K562 (cell line): ENCODE data around the gene PTPN5. TPM values are rescaled to one million over a fixed set of nuclear protein-coding genes. Genes with fewer than 3 reads are reported as not detected.

Experiments used
- BRD4 ChIP-seq: fragments of 200-600 bp; sonication (generic); IDR thresholded peaks from 2 replicates; pipeline ENCODE4 v1.6.1; 2017; ENCODE audit warnings: inconsistent platforms
- FOXP1 ChIP-seq: sonication (generic); formaldehyde crosslinking; IDR thresholded peaks from 2 replicates; pipeline ENCODE4 v1.8.0; 2022; ENCODE audit warnings: mild to moderate bottlenecking, missing genetic modification reagents
- HMGN3 ChIP-seq: IDR thresholded peaks from 2 replicates; pipeline ENCODE4 v1.6.1; 2011; ENCODE audit warnings: borderline replicate concordance, low read depth, mild to moderate bottlenecking, mixed read lengths, low read length; ENCODE audit not compliant: insufficient read length; ENCODE audit errors: extremely low read depth
- HNRNPUL1 ChIP-seq: fragments of 200-400 bp; formaldehyde crosslinking; IDR thresholded peaks from 2 replicates; pipeline ENCODE4 v1.6.1; 2017; ENCODE audit warnings: low read length
- HOXB6 ChIP-seq: fragments of 250-450 bp; sonication (Bioruptor Pico); IDR thresholded peaks from 2 replicates; pipeline ENCODE4 v1.5.1; 2022; ENCODE audit warnings: mild to moderate bottlenecking, borderline replicate concordance
- MBD2 ChIP-seq: sonication (generic); IDR thresholded peaks from 2 replicates; pipeline ENCODE4 v1.6.1; 2016; ENCODE audit warnings: low read depth, borderline replicate concordance
- NR2F6 ChIP-seq: fragments of 450-650 bp; formaldehyde crosslinking; IDR thresholded peaks from 2 replicates; pipeline ENCODE4 v1.4.0; 2020; ENCODE audit warnings: mild to moderate bottlenecking
- RBM22 ChIP-seq: fragments of 200-400 bp; formaldehyde crosslinking; IDR thresholded peaks from 2 replicates; pipeline ENCODE4 v1.6.1; 2018; ENCODE audit warnings: low read length, low read depth; ENCODE audit not compliant: poor library complexity, severe bottlenecking
- RBM25 ChIP-seq: fragments of 200-400 bp; formaldehyde crosslinking; IDR thresholded peaks from 2 replicates; pipeline ENCODE4 v1.6.1; 2018; ENCODE audit warnings: low read length, low read depth, moderate library complexity; ENCODE audit not compliant: severe bottlenecking
- SMC3 ChIP-seq: conservative IDR thresholded peaks from 2 replicates; pipeline ENCODE4 v1.6.1; 2011; ENCODE audit warnings: low read depth, low read length, improper control_type of control experiment; ENCODE audit not compliant: insufficient read depth
- TBL1XR1 ChIP-seq, 2 experiments: IDR thresholded peaks; 2 replicates each; pipeline ENCODE4 v1.6.1; 2012; ENCODE audit warnings: improper control_type of control experiment in 2 of 2, low read length in 2 of 2, mild to moderate bottlenecking in 1 of 2
- ZEB2 ChIP-seq: fragments of 450-650 bp; IDR thresholded peaks from 2 replicates; pipeline ENCODE4 v1.6.1; 2016
- ZNF232 ChIP-seq: sonication (generic); formaldehyde crosslinking; IDR thresholded peaks from 2 replicates; pipeline ENCODE4 v1.8.0; 2022; ENCODE audit warnings: mild to moderate bottlenecking, missing genetic modification reagents
- ZNF507 ChIP-seq: conservative IDR thresholded peaks from 2 replicates; pipeline ENCODE4 v1.6.1; 2017; ENCODE audit warnings: missing genetic modification characterization, missing compliant biosample characterization
- polyA plus RNA-seq, 8 experiments: library from polyadenylated mRNA; depleted of rRNA in 4 of 8; stranded (reverse) in 5 of 8; unstranded in 3 of 8; fragments of >200 nt; fragmentation: Nextera tagmentation in 2 of 8; fragmentation: Illumina TruSeq in 1 of 8; extraction: Ambion mirVana in 2 of 8; extraction: Trizol in 1 of 8; gene quantifications; 2 replicates each; pipeline versions ENCODE4 v1.2.1 to v1.2.3, GENCODE V29; 2011 to 2014; ENCODE audit warnings: inconsistent platforms in 1 of 8, missing spikeins in 1 of 8
- total RNA-seq, 7 experiments: library from RNA; depleted of rRNA in 6 of 7; stranded (reverse); fragments of >200 nt in 6 of 7; fragmentation: Illumina TruSeq in 2 of 7; extraction: Trizol in 2 of 7; gene quantifications; 2 replicates each; pipeline versions ENCODE4 v1.2.1 to v1.2.3, GENCODE V29; 2011 to 2021; ENCODE audit warnings: low replicate concordance in 1 of 7
- TF ChIP-seq, protein P1 (sequence below): sonication (generic); formaldehyde crosslinking; IDR thresholded peaks from 2 replicates; pipeline ENCODE4 v1.8.1; 2023; ENCODE audit warnings: mild to moderate bottlenecking, missing genetic modification reagents, moderate library complexity
- TF ChIP-seq, protein P2 (sequence below): fragments of 450-650 bp; formaldehyde crosslinking; IDR thresholded peaks from 2 replicates; pipeline ENCODE4 v1.4.0; 2020; ENCODE audit warnings: mild to moderate bottlenecking, mixed read lengths
- TF ChIP-seq, protein P3 (sequence below), 3 experiments: fragments of 200-800 bp in 1 of 3; fragments of 250-450 bp in 1 of 3; fragments of 450-650 bp in 1 of 3; sonication (Bioruptor Pico) in 1 of 3; sonication (Bioruptor generic) in 1 of 3; formaldehyde crosslinking in 1 of 3; IDR thresholded peaks; 2 replicates each; pipeline versions ENCODE4 v1.6.1 to v1.8.0; 2016 to 2022; ENCODE audit warnings: mild to moderate bottlenecking in 2 of 3, missing genetic modification characterization in 2 of 3, missing compliant biosample characterization in 1 of 3, moderate library complexity in 1 of 3
- TF ChIP-seq, protein P4 (sequence below): sonication (generic); IDR thresholded peaks from 2 replicates; pipeline ENCODE4 v1.6.1; 2016
- TF ChIP-seq, protein P5 (sequence below), 3 experiments: fragments of 200-800 bp in 1 of 3; sonication (Bioruptor generic) in 1 of 3; sonication (generic) in 1 of 3; formaldehyde crosslinking in 1 of 3; IDR thresholded peaks; 2 replicates each; pipeline versions ENCODE4 v1.6.1 to v1.8.0; 2016 to 2022; ENCODE audit warnings: mild to moderate bottlenecking in 2 of 3, missing compliant biosample characterization in 2 of 3, missing genetic modification characterization in 2 of 3, missing genetic modification reagents in 1 of 3

Gene PTPN5
- total and polyA plus RNA-seq, 9 of the 15 experiments (the other 6 are each of a cell fraction or from before 2014, with no cell fraction given): not detected

DNA sequence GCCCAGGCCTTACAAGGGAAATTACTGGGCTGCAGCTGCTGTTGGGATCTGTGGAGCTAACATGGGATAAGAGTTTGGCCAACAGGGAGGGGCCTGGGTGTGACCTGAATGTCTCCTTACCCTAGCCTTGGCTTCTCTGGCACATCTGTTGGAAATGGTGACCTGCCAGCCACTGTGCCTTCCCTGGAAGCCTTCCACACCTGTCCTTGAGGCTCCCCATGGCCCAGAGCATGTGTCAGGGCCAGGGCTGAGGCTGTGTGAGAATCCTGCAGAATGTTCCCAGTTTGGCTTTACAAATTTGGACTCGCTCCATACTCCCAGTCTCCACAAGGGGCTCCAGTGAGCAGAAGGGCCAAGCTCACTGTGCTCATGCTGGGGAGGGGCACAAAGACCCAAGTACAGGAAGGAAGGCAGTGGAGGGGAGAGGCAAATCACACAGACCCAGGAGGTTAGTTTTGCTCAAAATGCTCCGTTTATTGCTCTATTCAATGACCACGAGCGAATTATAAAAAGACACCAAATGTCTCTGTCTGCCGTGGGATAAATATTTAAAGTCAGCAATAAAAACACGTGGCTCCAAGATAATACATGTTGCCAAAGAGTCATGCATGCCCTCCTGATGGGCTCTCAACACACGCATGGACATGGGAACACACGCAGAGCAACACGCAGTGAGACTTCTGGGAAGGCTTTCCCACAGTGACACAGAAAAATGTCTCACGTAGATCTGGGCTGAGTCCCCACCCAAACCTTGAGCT, 63.9 kb downstream of the PTPN5 start (continued):
- TF ChIP-seq, protein P1, sequence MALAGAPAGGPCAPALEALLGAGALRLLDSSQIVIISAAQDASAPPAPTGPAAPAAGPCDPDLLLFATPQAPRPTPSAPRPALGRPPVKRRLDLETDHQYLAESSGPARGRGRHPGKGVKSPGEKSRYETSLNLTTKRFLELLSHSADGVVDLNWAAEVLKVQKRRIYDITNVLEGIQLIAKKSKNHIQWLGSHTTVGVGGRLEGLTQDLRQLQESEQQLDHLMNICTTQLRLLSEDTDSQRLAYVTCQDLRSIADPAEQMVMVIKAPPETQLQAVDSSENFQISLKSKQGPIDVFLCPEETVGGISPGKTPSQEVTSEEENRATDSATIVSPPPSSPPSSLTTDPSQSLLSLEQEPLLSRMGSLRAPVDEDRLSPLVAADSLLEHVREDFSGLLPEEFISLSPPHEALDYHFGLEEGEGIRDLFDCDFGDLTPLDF: no peak
- TF ChIP-seq RBM22 (no peak), NR2F6 (CRISPR knock-in tag) (no peak), MBD2 (no peak), HMGN3 (no peak), ZNF232 (CRISPR knock-in tag) (no peak), BRD4 (no peak), ZNF507 (tag) (no peak), TBL1XR1 (IDR thresholded peaks at IDR 0.05; ENCODE audit: low read length in 2 of 2) (no peak), FOXP1 (CRISPR knock-in tag) (no peak), ZEB2 (no peak), RBM25 (no peak), HNRNPUL1 (no peak), SMC3 (peak; percentile 52), HOXB6 (CRISPR knock-in tag) (no peak)
- TF ChIP-seq, protein P2, sequence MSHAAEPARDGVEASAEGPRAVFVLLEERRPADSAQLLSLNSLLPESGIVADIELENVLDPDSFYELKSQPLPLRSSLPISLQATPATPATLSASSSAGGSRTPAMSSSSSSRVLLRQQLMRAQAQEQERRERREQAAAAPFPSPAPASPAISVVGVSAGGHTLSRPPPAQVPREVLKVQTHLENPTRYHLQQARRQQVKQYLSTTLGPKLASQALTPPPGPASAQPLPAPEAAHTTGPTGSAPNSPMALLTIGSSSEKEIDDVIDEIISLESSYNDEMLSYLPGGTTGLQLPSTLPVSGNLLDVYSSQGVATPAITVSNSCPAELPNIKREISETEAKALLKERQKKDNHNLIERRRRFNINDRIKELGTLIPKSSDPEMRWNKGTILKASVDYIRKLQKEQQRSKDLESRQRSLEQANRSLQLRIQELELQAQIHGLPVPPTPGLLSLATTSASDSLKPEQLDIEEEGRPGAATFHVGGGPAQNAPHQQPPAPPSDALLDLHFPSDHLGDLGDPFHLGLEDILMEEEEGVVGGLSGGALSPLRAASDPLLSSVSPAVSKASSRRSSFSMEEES (CRISPR knock-in tag): no peak
- TF ChIP-seq, protein P3, sequence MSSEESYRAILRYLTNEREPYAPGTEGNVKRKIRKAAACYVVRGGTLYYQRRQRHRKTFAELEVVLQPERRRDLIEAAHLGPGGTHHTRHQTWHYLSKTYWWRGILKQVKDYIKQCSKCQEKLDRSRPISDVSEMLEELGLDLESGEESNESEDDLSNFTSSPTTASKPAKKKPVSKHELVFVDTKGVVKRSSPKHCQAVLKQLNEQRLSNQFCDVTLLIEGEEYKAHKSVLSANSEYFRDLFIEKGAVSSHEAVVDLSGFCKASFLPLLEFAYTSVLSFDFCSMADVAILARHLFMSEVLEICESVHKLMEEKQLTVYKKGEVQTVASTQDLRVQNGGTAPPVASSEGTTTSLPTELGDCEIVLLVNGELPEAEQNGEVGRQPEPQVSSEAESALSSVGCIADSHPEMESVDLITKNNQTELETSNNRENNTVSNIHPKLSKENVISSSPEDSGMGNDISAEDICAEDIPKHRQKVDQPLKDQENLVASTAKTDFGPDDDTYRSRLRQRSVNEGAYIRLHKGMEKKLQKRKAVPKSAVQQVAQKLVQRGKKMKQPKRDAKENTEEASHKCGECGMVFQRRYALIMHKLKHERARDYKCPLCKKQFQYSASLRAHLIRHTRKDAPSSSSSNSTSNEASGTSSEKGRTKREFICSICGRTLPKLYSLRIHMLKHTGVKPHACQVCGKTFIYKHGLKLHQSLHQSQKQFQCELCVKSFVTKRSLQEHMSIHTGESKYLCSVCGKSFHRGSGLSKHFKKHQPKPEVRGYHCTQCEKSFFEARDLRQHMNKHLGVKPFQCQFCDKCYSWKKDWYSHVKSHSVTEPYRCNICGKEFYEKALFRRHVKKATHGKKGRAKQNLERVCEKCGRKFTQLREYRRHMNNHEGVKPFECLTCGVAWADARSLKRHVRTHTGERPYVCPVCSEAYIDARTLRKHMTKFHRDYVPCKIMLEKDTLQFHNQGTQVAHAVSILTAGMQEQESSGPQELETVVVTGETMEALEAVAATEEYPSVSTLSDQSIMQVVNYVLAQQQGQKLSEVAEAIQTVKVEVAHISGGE (CRISPR knock-in tag; IDR thresholded peaks at IDR 0.05): no peak
- TF ChIP-seq, protein P4, sequence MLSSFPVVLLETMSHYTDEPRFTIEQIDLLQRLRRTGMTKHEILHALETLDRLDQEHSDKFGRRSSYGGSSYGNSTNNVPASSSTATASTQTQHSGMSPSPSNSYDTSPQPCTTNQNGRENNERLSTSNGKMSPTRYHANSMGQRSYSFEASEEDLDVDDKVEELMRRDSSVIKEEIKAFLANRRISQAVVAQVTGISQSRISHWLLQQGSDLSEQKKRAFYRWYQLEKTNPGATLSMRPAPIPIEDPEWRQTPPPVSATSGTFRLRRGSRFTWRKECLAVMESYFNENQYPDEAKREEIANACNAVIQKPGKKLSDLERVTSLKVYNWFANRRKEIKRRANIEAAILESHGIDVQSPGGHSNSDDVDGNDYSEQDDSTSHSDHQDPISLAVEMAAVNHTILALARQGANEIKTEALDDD: no peak
- TF ChIP-seq, protein P5, sequence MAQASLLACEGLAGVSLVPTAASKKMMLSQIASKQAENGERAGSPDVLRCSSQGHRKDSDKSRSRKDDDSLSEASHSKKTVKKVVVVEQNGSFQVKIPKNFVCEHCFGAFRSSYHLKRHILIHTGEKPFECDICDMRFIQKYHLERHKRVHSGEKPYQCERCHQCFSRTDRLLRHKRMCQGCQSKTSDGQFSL (CRISPR knock-in tag; IDR thresholded peaks at IDR 0.05): no peak
- TF ChIP-seq, protein P5 (tag; IDR thresholded peaks at IDR 0.05): 0 out of 4 replicates have a peak, but pooled peaks of 1 of the 2 experiments have one; percentile 22
